Mesenchymal stem cell (in vitro differentiated cells and primary cell): ENCODE results near the gene FGF3.

Experiments
- DNase-seq: peaks from one replicate; pipeline ENCODE4 v3.0.0-alpha.2; 2013
- H2AFZ ChIP-seq: one replicate; pipeline ENCODE4 v1.6.1; 2013; ENCODE audit warnings: low read depth, mild to moderate bottlenecking, control low read depth, inconsistent platforms, low read length, moderate library complexity
- H2AK5ac ChIP-seq: 2 replicates; pipeline ENCODE4 v1.6.1; 2013; ENCODE audit warnings: low read length, moderate library complexity, mild to moderate bottlenecking, inconsistent platforms; ENCODE audit not compliant: severe bottlenecking
- H2BK120ac ChIP-seq: one replicate; pipeline ENCODE4 v1.6.1; 2013; ENCODE audit warnings: low read depth, mild to moderate bottlenecking, inconsistent platforms, low read length, moderate library complexity
- H2BK12ac ChIP-seq, 2 experiments: one replicate each; pipeline ENCODE4 v1.6.1; 2013; ENCODE audit warnings: inconsistent platforms in 2 of 2, low read length in 2 of 2, mild to moderate bottlenecking in 2 of 2, moderate library complexity in 2 of 2, control low read depth in 1 of 2
- H2BK15ac ChIP-seq: one replicate; pipeline ENCODE4 v1.6.1; 2013; ENCODE audit warnings: mild to moderate bottlenecking, low read depth, inconsistent platforms; ENCODE audit not compliant: poor library complexity, severe bottlenecking
- H2BK5ac ChIP-seq: 2 replicates; pipeline ENCODE4 v1.6.1; 2013; ENCODE audit warnings: low read depth, mild to moderate bottlenecking, low read length, control low read depth, inconsistent platforms; ENCODE audit not compliant: poor library complexity, severe bottlenecking
- H3K14ac ChIP-seq, 2 experiments: one replicate each; pipeline ENCODE4 v1.6.1; 2013; ENCODE audit warnings: inconsistent platforms in 2 of 2, low read length in 2 of 2, control low read depth in 1 of 2, mild to moderate bottlenecking in 1 of 2, moderate library complexity in 1 of 2
- H3K18ac ChIP-seq, 2 experiments: one replicate each; pipeline ENCODE4 v1.6.1; 2013; ENCODE audit warnings: inconsistent platforms in 2 of 2, low read length in 2 of 2, control low read depth in 1 of 2, low read depth in 1 of 2, mild to moderate bottlenecking in 1 of 2
- H3K23ac ChIP-seq, 2 experiments: one replicate each; pipeline ENCODE4 v1.6.1; 2013; ENCODE audit warnings: inconsistent platforms in 2 of 2, low read length in 2 of 2, mild to moderate bottlenecking in 2 of 2, moderate library complexity in 2 of 2, control low read depth in 1 of 2
- H3K27ac ChIP-seq: 2 replicates; pipeline ENCODE4 v1.5.1; 2013; ENCODE audit warnings: mild to moderate bottlenecking, moderate library complexity, low read length, control low read depth, inconsistent platforms; ENCODE audit not compliant: poor library complexity, severe bottlenecking
- H3K27me3 ChIP-seq, 2 experiments: 2 replicates each; pipeline versions ENCODE4 v1.6.1 to v1.7.0; 2013; ENCODE audit warnings: low read length in 2 of 2, mild to moderate bottlenecking in 2 of 2, moderate library complexity in 2 of 2, control low read depth in 1 of 2, inconsistent platforms in 1 of 2; ENCODE audit not compliant: control insufficient read depth in 1 of 2, insufficient read depth in 1 of 2
- H3K36me3 ChIP-seq, 2 experiments: 2 replicates each; pipeline versions ENCODE4 v1.6.1 to v1.7.0; 2013; ENCODE audit warnings: low read length in 2 of 2, control low read depth in 1 of 2, inconsistent platforms in 1 of 2, low read depth in 1 of 2, mild to moderate bottlenecking in 1 of 2; ENCODE audit not compliant: insufficient read depth in 2 of 2, control insufficient read depth in 1 of 2
- H3K4ac ChIP-seq, 2 experiments: one replicate each; pipeline ENCODE4 v1.6.1; 2013; ENCODE audit warnings: inconsistent platforms in 2 of 2, low read length in 2 of 2, mild to moderate bottlenecking in 2 of 2, moderate library complexity in 2 of 2, control low read depth in 1 of 2, low read depth in 1 of 2
- H3K4me1 ChIP-seq: 2 replicates; pipeline ENCODE4 v1.6.1; 2013; ENCODE audit warnings: low read depth, low read length, control low read depth; ENCODE audit not compliant: control insufficient read depth, insufficient read depth
- H3K4me2 ChIP-seq: 2 replicates; pipeline ENCODE4 v1.6.1; 2013; ENCODE audit warnings: low read length, mild to moderate bottlenecking, inconsistent platforms; ENCODE audit not compliant: poor library complexity, severe bottlenecking
- H3K4me3 ChIP-seq, 2 experiments: 2 replicates each; pipeline versions ENCODE4 v1.5.1 to v1.7.0; 2013; ENCODE audit warnings: low read length in 2 of 2, mild to moderate bottlenecking in 2 of 2, control low read depth in 1 of 2, low read depth in 1 of 2; ENCODE audit not compliant: insufficient read depth in 1 of 2
- H3K79me1 ChIP-seq: replicated peaks from 2 replicates; pipeline ENCODE4 v1.6.1; 2013; ENCODE audit warnings: mild to moderate bottlenecking, control low read depth, low read length, inconsistent platforms; ENCODE audit not compliant: poor library complexity, severe bottlenecking
- H3K9ac ChIP-seq: 2 replicates; pipeline ENCODE4 v1.7.0; 2013; ENCODE audit warnings: mild to moderate bottlenecking, low read length, moderate library complexity
- H3K9me3 ChIP-seq: 2 replicates; pipeline ENCODE4 v1.7.0; 2013; ENCODE audit warnings: mild to moderate bottlenecking, low read length; ENCODE audit not compliant: control insufficient read depth
- H4K8ac ChIP-seq: one replicate; pipeline ENCODE4 v1.6.1; 2013; ENCODE audit warnings: inconsistent platforms, mild to moderate bottlenecking, low read length, moderate library complexity
- H4K91ac ChIP-seq: one replicate; pipeline ENCODE4 v1.6.1; 2013; ENCODE audit warnings: mild to moderate bottlenecking, low read length, inconsistent platforms
- WGBS: methylation state at CpG from one replicate; pipeline ENCODE4 v1.1.7; 2013; ENCODE audit warnings: mixed read lengths; 5-methylcytosine and 5-hydroxymethylcytosine counted together

FGF3 gene

GRCh38 chr11:69811431-69811830 is 7.8 kb downstream of the FGF3 start:
- Histone ChIP-seq H2BK15ac (no peak overlapping the region), H3K14ac (no peak overlapping the region), H4K91ac (no peak overlapping the region), H2AK5ac (no peak overlapping the region), H3K9ac (no peak overlapping the region), H3K18ac (no peak overlapping the region), H3K9me3 (no peaks in the 10 kb centered on the region), H3K27me3 (peaks cover 70 to 76% of the 10 kb centered on the region in 2 experiments), H2BK5ac (no peak overlapping the region), H2BK120ac (no peak overlapping the region), H3K4me1 (peaks cover 9% of the 10 kb centered on the region), H3K36me3 (no peaks in the 10 kb centered on the region), H3K4me2 (no peak overlapping the region), H4K8ac (no peak overlapping the region), H3K79me1 (no peaks in the 10 kb centered on the region), H3K23ac (no peak overlapping the region), H3K4ac (no peak overlapping the region), H2AFZ (no peak overlapping the region), H2BK12ac (no peak overlapping the region), H3K4me3 (no peak overlapping the region), H3K27ac (no peak overlapping the region)
- DNase-seq: no peak
- WGBS: 49% methylated on average over 3 of the region's 3 CpGs

DNA sequence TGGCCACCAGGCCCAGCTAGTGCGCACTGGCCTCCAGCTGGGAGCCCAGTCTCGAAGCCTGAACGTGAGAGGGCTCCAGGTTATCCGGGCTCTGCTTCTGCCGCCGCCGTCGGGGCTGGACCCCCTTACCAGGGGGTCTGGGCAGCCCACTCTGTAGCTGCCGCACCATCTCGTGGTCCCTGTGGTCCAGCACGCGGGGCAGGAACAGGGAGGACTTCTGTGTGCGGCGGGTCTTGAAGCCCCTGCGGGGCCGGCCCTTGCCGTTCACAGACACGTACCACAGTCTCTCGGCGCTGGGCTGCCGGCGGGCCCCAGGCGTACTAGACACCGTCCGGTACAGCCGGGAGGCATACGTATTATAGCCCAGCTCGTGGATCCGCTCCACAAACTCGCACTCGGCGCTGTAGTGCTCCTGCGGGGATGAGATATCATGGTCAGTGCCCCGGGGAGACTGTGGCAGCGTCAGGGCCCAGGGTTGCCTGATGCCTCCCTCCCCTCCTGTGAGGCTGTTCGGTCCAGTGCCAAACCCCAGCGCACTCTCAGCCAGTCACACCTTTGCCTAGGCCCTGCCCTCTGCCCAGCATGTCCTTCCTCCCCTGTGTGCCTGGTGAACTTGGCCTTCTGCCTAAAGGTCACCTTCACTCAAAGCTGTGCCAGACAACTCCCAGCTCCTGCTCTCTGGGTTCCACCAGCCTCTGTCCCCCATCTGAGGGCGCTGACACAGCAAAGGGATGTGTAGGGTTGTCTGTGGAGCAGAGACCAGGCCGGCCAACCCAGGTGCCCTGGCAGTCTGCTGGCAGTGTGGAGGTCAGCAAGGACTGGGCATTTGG is 8.7 kb downstream of the FGF3 start:
- 90% methylated on average over 38 of the region's 39 CpGs for WGBS
- Histone ChIP-seq H2BK120ac (no peak overlapping the region), H4K91ac (no peak overlapping the region), H3K27me3 (peaks cover 61 to 67% of the 10 kb centered on the region in 2 experiments), H2BK12ac (no peak overlapping the region), H2AK5ac (no peak overlapping the region), H3K18ac (no peak overlapping the region), H4K8ac (no peak overlapping the region), H3K4me1 (peaks cover 9% of the 10 kb centered on the region), H3K79me1 (no peaks in the 10 kb centered on the region), H3K36me3 (no peaks in the 10 kb centered on the region), H3K27ac (no peak overlapping the region), H3K9ac (no peak overlapping the region), H3K4me3 (no peak overlapping the region), H2BK5ac (no peak overlapping the region), H2AFZ (no peak overlapping the region), H3K14ac (no peak overlapping the region), H3K4me2 (no peak overlapping the region), H3K23ac (no peak overlapping the region), H3K4ac (no peak overlapping the region), H2BK15ac (no peak overlapping the region), H3K9me3 (no peaks in the 10 kb centered on the region)
- DNase-seq: no peak

- Histone ChIP-seq H2BK15ac (no peak overlapping the region), H3K27me3 (peaks cover 60 to 66% of the 10 kb centered on the region in 2 experiments), H3K18ac (no peak overlapping the region), H3K79me1 (no peaks in the 10 kb centered on the region), H2AK5ac (no peak overlapping the region), H2BK120ac (no peak overlapping the region), H4K91ac (no peak overlapping the region), H3K4me1 (peaks cover 9% of the 10 kb centered on the region), H3K9me3 (no peaks in the 10 kb centered on the region), H3K14ac (no peak overlapping the region), H3K9ac (no peak overlapping the region), H3K27ac (no peak overlapping the region), H3K4me2 (no peak overlapping the region), H3K4me3 (no peak overlapping the region), H3K4ac (no peak overlapping the region), H2BK5ac (no peak overlapping the region), H4K8ac (no peak overlapping the region), H2BK12ac (no peak overlapping the region), H3K36me3 (no peaks in the 10 kb centered on the region), H3K23ac (no peak overlapping the region), H2AFZ (no peak overlapping the region)
- DNase-seq: peak; percentile 18
- 16% methylated on average over 7 of the region's 7 CpGs for WGBS
Observed at GRCh38 chr11:69808667-69809086, 10.5 kb downstream of the FGF3 start.

- H3K9ac ChIP-seq: no peak overlapping the region
- H2AK5ac ChIP-seq: no peak overlapping the region
- peaks cover 9% of the 10 kb centered on the region for H3K4me1 ChIP-seq
- H3K14ac ChIP-seq: no peak overlapping the region
- no peaks in the 10 kb centered on the region for H3K79me1 ChIP-seq
- no peak for DNase-seq
- H3K23ac ChIP-seq: no peak overlapping the region
- H3K4me2 ChIP-seq: no peak overlapping the region
- no peak overlapping the region for H3K18ac ChIP-seq
- no peak overlapping the region for H2BK5ac ChIP-seq
- WGBS: 92% methylated on average over 9 of the region's 9 CpGs
- no peak overlapping the region for H2AFZ ChIP-seq
- H2BK120ac ChIP-seq: no peak overlapping the region
- no peaks in the 10 kb centered on the region for H3K9me3 ChIP-seq
- no peak overlapping the region for H3K4me3 ChIP-seq
- H3K27ac ChIP-seq: no peak overlapping the region
- peaks cover 60 to 73% of the 10 kb centered on the region in 2 experiments for H3K27me3 ChIP-seq
- no peak overlapping the region for H2BK15ac ChIP-seq
- H4K91ac ChIP-seq: no peak overlapping the region
- no peaks in the 10 kb centered on the region for H3K36me3 ChIP-seq
- no peak overlapping the region for H3K4ac ChIP-seq
- H4K8ac ChIP-seq: no peak overlapping the region
- no peak overlapping the region for H2BK12ac ChIP-seq
Observed at GRCh38 chr11:69807106-69807815, 12.0 kb downstream of the FGF3 start.
